CD4-positive, alpha-beta T cell treated with Interleukin-10 for 1 hour (primary cell): ENCODE results near the gene GPI.
"Not testable (repeated sequence)": the region's sequence is repeated elsewhere in the genome, so short reads cannot be mapped to it uniquely, and the experiment has no call there.

Experiments used
- DNase-seq: peaks from one replicate; pipeline ENCODE4 v3.0.0-alpha.2; 2020

GPI gene

GRCh38 chr19:34368338-34368737, 3.3 kb downstream of the GPI start:
- no peak for DNase-seq

- not testable (repeated sequence) for DNase-seq
Observed at GRCh38 chr19:34369166-34369565, 4.2 kb downstream of the GPI start.

- DNase-seq: no peak
Observed at GRCh38 chr19:34370117-34370516, 5.1 kb downstream of the GPI start.

- no peak for DNase-seq
Observed at GRCh38 chr19:34370983-34371382, 6.0 kb downstream of the GPI start.

- no peak for DNase-seq
Observed at GRCh38 chr19:34373601-34374288, 8.7 kb downstream of the GPI start.

- no peak for DNase-seq
Observed at GRCh38 chr19:34375598-34375997, 10.6 kb downstream of the GPI start.

GRCh38 chr19:34380639-34381241, 15.7 kb downstream of the GPI start:
- no peak for DNase-seq

GRCh38 chr19:34381399-34382251, 16.6 kb downstream of the GPI start:
- DNase-seq: no peak

- DNase-seq: no peak
Observed at GRCh38 chr19:34382471-34382870, 17.5 kb downstream of the GPI start.

GRCh38 chr19:34383599-34383998, 18.6 kb downstream of the GPI start:
- no peak for DNase-seq

GRCh38 chr19:34386645-34387445, 21.8 kb downstream of the GPI start:
- no peak for DNase-seq

- no peak for DNase-seq
Observed at GRCh38 chr19:34387446-34387810, 22.4 kb downstream of the GPI start.

GRCh38 chr19:34388745-34389144, 23.7 kb downstream of the GPI start:
- not testable (repeated sequence) for DNase-seq

GRCh38 chr19:34391813-34392212, 26.8 kb downstream of the GPI start:
- no peak for DNase-seq

GRCh38 chr19:34393031-34393430, 28.0 kb downstream of the GPI start:
- no peak for DNase-seq

- DNase-seq: no peak
Observed at GRCh38 chr19:34393629-34394028, 28.6 kb downstream of the GPI start.

- no peak for DNase-seq
Observed at GRCh38 chr19:34397853-34398252, 32.9 kb downstream of the GPI start.

GRCh38 chr19:34399886-34400285, 34.9 kb downstream of the GPI start:
- no peak for DNase-seq

GRCh38 chr19:34400844-34401243, 35.8 kb downstream of the GPI start:
- not testable (repeated sequence) for DNase-seq

GRCh38 chr19:34402074-34402600, 37.1 kb downstream of the GPI start:
- no peak for DNase-seq

GRCh38 chr19:34403784-34404108, 38.8 kb downstream of the GPI start:
- DNase-seq: no peak

GRCh38 chr19:34404109-34404909, 39.3 kb downstream of the GPI start, which contains the start of gene PDCD2L:
Gene PDCD2L, plus strand, starts transcription at chr19:34404399. Its CDS starts 32 bp downstream, at chr19:34404431.
- peak; percentile 93 for DNase-seq
